Activated naive CD4-positive, alpha-beta T cell treated with anti-CD3 and anti-CD28 coated beads for 36 hours (primary cell): ENCODE measurements around the gene PPP3CA. TPM values are rescaled to one million over a fixed set of nuclear protein-coding genes. Genes with fewer than 3 reads are reported as not detected.

Experiments used
- CTCF ChIA-PET: fragments of 350-600 bp; sonication (Branson Sonifier 250); formaldehyde crosslinking; loops from one replicate; lab custom pipeline; 2021; ENCODE audit warnings: antibody characterized with exemption; lab: Charles Lee
- DNase-seq: peaks from one replicate; pipeline ENCODE4 v3.0.0-alpha.2; 2020
- H3K27ac Mint-ChIP-seq: one replicate; pipeline ENCODE4 v1.8.0; 2021; ENCODE audit warnings: mild to moderate bottlenecking, mixed read lengths
- H3K27me3 Mint-ChIP-seq: one replicate; pipeline ENCODE4 v1.8.0; 2021; ENCODE audit warnings: low read depth, mixed read lengths
- H3K36me3 Mint-ChIP-seq: one replicate; pipeline ENCODE4 v1.8.0; 2021; ENCODE audit warnings: low read depth, mixed read lengths
- H3K4me1 Mint-ChIP-seq: one replicate; pipeline ENCODE4 v1.8.0; 2021; ENCODE audit warnings: low read depth, mixed read lengths
- H3K4me3 Mint-ChIP-seq: one replicate; pipeline ENCODE4 v1.8.0; 2021; ENCODE audit warnings: mild to moderate bottlenecking, moderate library complexity, mixed read lengths
- H3K9me3 Mint-ChIP-seq: one replicate; pipeline ENCODE4 v1.8.0; 2021; ENCODE audit warnings: mixed read lengths
- intact Hi-C: fragments of 100-400 bp; cut with micrococcal nuclease; formaldehyde crosslinking; loops from one replicate; pipeline ENCODE4 v1.15.1; 2023
- total RNA-seq, 2 experiments: library from RNA; stranded (reverse); gene quantifications; one replicate each; pipeline ENCODE4 v1.2.3, GENCODE V29; 2021

The PPP3CA gene
- total RNA-seq, 2 experiments from 2014 or later: 2.4 to 3.4 TPM

GRCh38 chr4:101347557-101348366, 436 bp upstream of the PPP3CA start:
- Mint-ChIP-seq H3K27me3 (peaks cover 31% of the 10 kb centered on the region), H3K9me3 (no peaks in the 10 kb centered on the region), H3K27ac (peak overlapping the region; percentile 82), H3K4me1 (peaks cover 22% of the 10 kb centered on the region), H3K4me3 (peak overlapping the region; percentile 95), H3K36me3 (no peaks in the 10 kb centered on the region)
- intact Hi-C loops: loop anchor here (1.0 to 10.0 kb wide), 16 partner anchors 19 to 1480 kb away; partner anchors contain the start of genes MANBA, SLC39A8 and UBE2D3
- peak; percentile 99 for DNase-seq
- CTCF ChIA-PET: interaction anchor here (0.6 to 1.8 kb wide), 4 partner anchors 45 to 460 kb away, joined by 3 to 5 read pairs (median 3); no protein-coding TSS in a partner anchor

GRCh38 chr4:101346351-101347266, 717 bp downstream of the PPP3CA start:
- Mint-ChIP-seq H3K4me1 (peaks cover 27% of the 10 kb centered on the region), H3K36me3 (no peaks in the 10 kb centered on the region), H3K27me3 (peaks cover 31% of the 10 kb centered on the region), H3K27ac (peak overlapping the region; percentile 70), H3K4me3 (peak overlapping the region; percentile 95), H3K9me3 (no peaks in the 10 kb centered on the region)
- CTCF ChIA-PET: interaction anchor here (0.5 to 0.7 kb wide), 3 partner anchors 22 to 62 kb away, joined by 3 to 4 read pairs (median 4); no protein-coding TSS in a partner anchor
- intact Hi-C loops: loop anchor here (1.0 to 10.0 kb wide), 16 partner anchors 18 to 1481 kb away; partner anchors contain the start of genes MANBA, SLC39A8 and UBE2D3
- peak; percentile 50 for DNase-seq

GRCh38 chr4:101345596-101346350, 1.6 kb downstream of the PPP3CA start:
- Mint-ChIP-seq H3K9me3 (no peaks in the 10 kb centered on the region), H3K4me3 (peak overlapping the region; percentile 95), H3K27me3 (peaks cover 31% of the 10 kb centered on the region), H3K4me1 (peaks cover 31% of the 10 kb centered on the region), H3K36me3 (no peaks in the 10 kb centered on the region), H3K27ac (no peak overlapping the region)
- DNase-seq: peak; percentile 48
- intact Hi-C loops: loop anchor here (2.0 to 10.0 kb wide), 9 partner anchors 73 to 1482 kb away; partner anchors contain the start of genes MANBA and UBE2D3
- CTCF ChIA-PET: interaction anchor here (0.5 kb wide), 1 partner anchor 22 kb away, joined by 4 read pairs; no protein-coding TSS in a partner anchor

GRCh38 chr4:101345271-101345595, 2.1 kb downstream of the PPP3CA start:
- intact Hi-C loops: loop anchor here (5.0 to 10.0 kb wide), 6 partner anchors 243 to 1482 kb away; partner anchors contain the start of gene UBE2D3
- CTCF ChIA-PET: interaction anchor here (0.6 kb wide), 1 partner anchor 1087 kb away, joined by 3 read pairs; no protein-coding TSS in a partner anchor
- Mint-ChIP-seq H3K4me1 (peaks cover 33% of the 10 kb centered on the region), H3K4me3 (peak overlapping the region; percentile 79), H3K27ac (no peak overlapping the region), H3K27me3 (peaks cover 26% of the 10 kb centered on the region), H3K36me3 (no peaks in the 10 kb centered on the region), H3K9me3 (no peaks in the 10 kb centered on the region)
- DNase-seq: no peak

- Mint-ChIP-seq H3K27ac (no peak overlapping the region), H3K27me3 (no peaks in the 10 kb centered on the region), H3K4me1 (peaks cover 39% of the 10 kb centered on the region), H3K9me3 (no peaks in the 10 kb centered on the region), H3K4me3 (no peak overlapping the region), H3K36me3 (peaks cover 2% of the 10 kb centered on the region)
- intact Hi-C loops: no loop called here
- no peak for DNase-seq
- CTCF ChIA-PET: no interaction called here
Observed at GRCh38 chr4:101339332-101339731, 8.0 kb downstream of the PPP3CA start.

GRCh38 chr4:101337688-101338087, 9.6 kb downstream of the PPP3CA start:
- intact Hi-C loops: no loop called here
- no peak for DNase-seq
- Mint-ChIP-seq H3K4me3 (no peak overlapping the region), H3K27me3 (peaks cover 2% of the 10 kb centered on the region), H3K36me3 (peaks cover 2% of the 10 kb centered on the region), H3K27ac (no peak overlapping the region), H3K4me1 (peaks cover 34% of the 10 kb centered on the region), H3K9me3 (no peaks in the 10 kb centered on the region)
- CTCF ChIA-PET: interaction anchor here (1.0 to 1.2 kb wide), 2 partner anchors 10 to 182 kb away, joined by 3 read pairs; no protein-coding TSS in a partner anchor

GRCh38 chr4:101334963-101335572, 12.3 kb downstream of the PPP3CA start:
- Mint-ChIP-seq H3K4me3 (no peak overlapping the region), H3K4me1 (peaks cover 22% of the 10 kb centered on the region), H3K9me3 (no peaks in the 10 kb centered on the region), H3K36me3 (peaks cover 2% of the 10 kb centered on the region), H3K27me3 (peaks cover 4% of the 10 kb centered on the region), H3K27ac (no peak overlapping the region)
- intact Hi-C loops: no loop called here
- CTCF ChIA-PET: no interaction called here
- no peak for DNase-seq

GRCh38 chr4:101332424-101332823, 14.9 kb downstream of the PPP3CA start:
- Mint-ChIP-seq H3K27me3 (peaks cover 9% of the 10 kb centered on the region), H3K9me3 (no peaks in the 10 kb centered on the region), H3K36me3 (peaks cover 2% of the 10 kb centered on the region), H3K4me3 (no peak overlapping the region), H3K4me1 (peaks cover 30% of the 10 kb centered on the region), H3K27ac (no peak overlapping the region)
- no peak for DNase-seq
- intact Hi-C loops: no loop called here
- CTCF ChIA-PET: interaction anchor here (0.7 kb wide), 1 partner anchor 233 kb away, joined by 3 read pairs; no protein-coding TSS in a partner anchor

GRCh38 chr4:101331017-101331416, 16.3 kb downstream of the PPP3CA start:
- H3K4me1 Mint-ChIP-seq: peaks cover 28% of the 10 kb centered on the region
- intact Hi-C loops: no loop called here
- no peak overlapping the region for H3K4me3 Mint-ChIP-seq
- DNase-seq: no peak
- no peak overlapping the region for H3K27ac Mint-ChIP-seq
- CTCF ChIA-PET: no interaction called here
- H3K36me3 Mint-ChIP-seq: no peaks in the 10 kb centered on the region
- peaks cover 15% of the 10 kb centered on the region for H3K27me3 Mint-ChIP-seq
- no peaks in the 10 kb centered on the region for H3K9me3 Mint-ChIP-seq

GRCh38 chr4:101329592-101329991, 17.7 kb downstream of the PPP3CA start:
- no peak for DNase-seq
- peaks cover 21% of the 10 kb centered on the region for H3K27me3 Mint-ChIP-seq
- no peaks in the 10 kb centered on the region for H3K36me3 Mint-ChIP-seq
- H3K4me1 Mint-ChIP-seq: peaks cover 28% of the 10 kb centered on the region
- intact Hi-C loops: loop anchor here (2.0 to 10.0 kb wide), 5 partner anchors 403 to 1379 kb away; partner anchors contain the start of gene H2AZ1
- CTCF ChIA-PET: no interaction called here
- H3K4me3 Mint-ChIP-seq: no peak overlapping the region
- no peaks in the 10 kb centered on the region for H3K9me3 Mint-ChIP-seq
- no peak overlapping the region for H3K27ac Mint-ChIP-seq

GRCh38 chr4:101328063-101328602, 19.2 kb downstream of the PPP3CA start:
- no peaks in the 10 kb centered on the region for H3K9me3 Mint-ChIP-seq
- peaks cover 25% of the 10 kb centered on the region for H3K27me3 Mint-ChIP-seq
- peaks cover 28% of the 10 kb centered on the region for H3K4me1 Mint-ChIP-seq
- CTCF ChIA-PET: interaction anchor here (0.6 kb wide), 1 partner anchor 10 kb away, joined by 3 read pairs; no protein-coding TSS in a partner anchor
- DNase-seq: peak; percentile 52
- H3K4me3 Mint-ChIP-seq: no peak overlapping the region
- intact Hi-C loops: loop anchor here (1.0 to 10.0 kb wide), 17 partner anchors 19 to 1377 kb away; partner anchors contain the start of genes H2AZ1, PPP3CA and SLC39A8
- H3K36me3 Mint-ChIP-seq: no peaks in the 10 kb centered on the region
- H3K27ac Mint-ChIP-seq: peak overlapping the region; percentile 73
